OCI-LY1 (cell line): ENCODE results near the gene GALNT7.

Experiments used
- CTCF ChIP-seq: fragments of 200-600 bp; sonication (generic), shearing (Covaris generic); IDR thresholded peaks from 2 replicates; pipeline ENCODE4 v1.5.1; 2017; ENCODE audit warnings: mild to moderate bottlenecking, antibody characterized with exemption, low read length, moderate library complexity, mixed read lengths
- EZH2 ChIP-seq: fragments of 200-600 bp; sonication (generic), shearing (Covaris generic); IDR thresholded peaks from 2 replicates; pipeline ENCODE4 v1.8.0; 2017; ENCODE audit warnings: borderline replicate concordance, mixed run types, mild to moderate bottlenecking, antibody characterized with exemption, low read length, moderate library complexity, mixed read lengths

GRCh38 chr4:173346074-173346473 is 177.5 kb downstream of the GALNT7 start:
- no peak for TF ChIP-seq CTCF
- TF ChIP-seq EZH2, result no peak
